ENCODE data around the gene SUB1.

SUB1 gene

DNA sequence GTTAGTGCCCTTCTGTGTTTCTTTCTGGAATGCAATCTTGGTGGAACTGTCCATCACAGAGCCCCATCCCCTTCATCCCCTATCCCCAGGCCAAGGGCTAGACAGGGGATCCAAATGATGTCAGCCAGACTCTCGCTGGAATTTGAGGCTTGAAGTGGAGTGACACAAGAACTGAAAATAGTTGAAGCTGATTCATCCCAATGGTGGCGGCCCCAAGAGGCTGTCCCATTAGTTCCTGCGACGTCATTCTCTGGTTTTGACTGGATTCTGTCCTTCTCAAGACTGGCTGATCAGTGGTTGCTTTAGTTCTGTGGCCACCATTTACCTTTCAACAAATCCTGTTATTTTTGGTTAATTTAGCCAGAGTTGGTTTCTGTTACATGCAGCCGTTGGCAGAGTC lies 59.9 kb downstream of the SUB1 start:
- no peak for DNase-seq (ENCODE audit: low read depth in 2 of 2)

DNA sequence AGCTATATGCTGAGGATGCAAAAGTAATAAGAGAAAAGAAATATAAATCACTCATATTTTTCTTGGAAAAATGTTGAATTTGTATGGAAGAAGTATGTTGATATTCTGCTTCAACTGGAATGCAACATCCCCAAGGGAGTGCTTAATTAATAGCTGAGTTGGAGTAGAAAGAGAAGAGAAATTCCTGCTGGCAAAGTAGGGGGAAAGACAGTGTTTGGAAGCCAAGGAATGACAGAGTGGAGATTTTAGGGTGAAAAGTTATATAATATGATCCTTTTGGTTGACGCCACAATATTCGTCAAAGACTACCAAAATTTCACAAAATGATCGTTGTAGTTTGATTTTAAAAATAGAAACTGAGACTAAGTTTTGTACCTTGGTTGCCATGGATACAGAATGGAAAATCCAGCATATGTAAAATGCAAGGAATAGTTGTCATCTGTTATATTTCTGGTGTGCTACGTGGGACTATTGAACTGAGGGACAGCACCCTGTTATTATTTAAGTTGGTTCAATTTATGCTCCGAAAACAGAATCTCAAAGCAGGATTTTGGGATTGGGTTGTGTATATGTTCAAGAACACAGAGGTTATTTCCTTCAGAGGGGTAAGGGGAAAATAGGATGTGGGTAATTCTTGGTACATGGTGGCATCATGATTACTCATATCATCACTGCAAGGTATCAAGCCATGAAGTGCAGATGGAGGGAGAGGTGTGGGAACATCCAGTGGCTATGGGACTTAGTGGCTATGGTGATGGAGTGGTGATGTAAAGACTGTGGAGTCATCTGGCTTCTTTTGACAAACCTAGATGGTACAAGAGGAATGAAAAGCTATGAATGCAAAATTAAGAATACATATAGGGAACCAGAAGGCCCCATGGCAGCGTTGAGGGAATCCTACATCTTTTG lies 61.0 kb downstream of the SUB1 start:
- no peak for DNase-seq (ENCODE audit: low read depth in 2 of 2)

DNA sequence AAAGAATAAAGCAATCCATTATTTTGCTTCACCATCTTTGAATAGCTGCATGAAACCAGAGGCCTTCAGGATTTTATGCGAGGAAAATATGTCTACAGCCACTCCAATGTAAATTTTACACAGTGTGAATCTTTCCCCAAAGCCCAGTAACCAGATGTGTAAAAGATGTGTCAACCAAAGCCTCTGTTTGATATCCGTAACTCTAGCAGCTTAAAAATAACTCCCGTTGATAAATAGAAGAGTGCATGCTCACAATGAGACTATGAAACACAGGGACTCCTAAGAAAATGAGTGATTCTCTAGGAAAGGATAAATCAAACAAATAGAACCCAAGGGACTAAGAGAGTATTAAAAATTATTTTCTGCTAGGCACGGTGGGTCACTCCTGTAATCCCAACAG lies 65.7 kb downstream of the SUB1 start:
- no peak for DNase-seq (ENCODE audit: low read depth in 2 of 2)

DNA sequence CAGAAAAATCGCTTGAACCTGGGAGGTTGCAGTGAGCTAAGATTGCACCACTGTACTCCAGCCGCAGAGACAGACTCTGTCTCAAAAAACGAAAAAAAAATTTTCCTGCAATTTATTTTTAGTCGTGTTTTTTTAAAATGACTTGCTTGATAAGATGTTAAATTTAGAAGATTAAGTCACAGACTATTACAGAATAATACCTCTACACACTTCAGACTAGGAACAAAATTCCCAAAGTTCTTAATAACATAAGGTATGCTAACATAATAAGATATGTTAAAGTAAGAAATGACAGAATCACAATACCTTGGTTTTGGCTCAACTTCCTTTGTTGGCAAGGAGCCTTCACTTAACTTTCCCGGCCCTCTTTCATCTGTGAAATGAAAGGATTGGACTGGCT lies 66.3 kb downstream of the SUB1 start:
- DNase-seq (ENCODE audit: low read depth in 2 of 2): no peak
